GM12878 (cell line): ENCODE results near the gene SLC22A4.

ENCODE experiments used
- BCL11A ChIP-seq: IDR thresholded peaks from 2 replicates; pipeline ENCODE4 v1.6.1; 2011; ENCODE audit warnings: low read depth, low read length
- BHLHE40 ChIP-seq, 2 experiments: fragments of 450-650 bp in 1 of 2; IDR thresholded peaks; 2 replicates each; pipeline ENCODE4 v1.6.1; 2011 to 2017; ENCODE audit warnings: low read depth in 2 of 2, borderline replicate concordance in 1 of 2, improper control_type of control experiment in 1 of 2, low read length in 1 of 2, mild to moderate bottlenecking in 1 of 2
- CHD1 ChIP-seq: IDR thresholded peaks from 2 replicates; pipeline ENCODE4 v1.6.1; 2012; ENCODE audit warnings: low read depth, low read length, improper control_type of control experiment
- CHD4 ChIP-seq: fragments of 200-600 bp; sonication (generic); IDR thresholded peaks from 2 replicates; pipeline ENCODE4 v1.6.1; 2016; ENCODE audit warnings: mild to moderate bottlenecking
- EGR1 ChIP-seq, 2 experiments: IDR thresholded peaks; 1 replicate in 1 of 2; 2 replicates in 1 of 2; pipeline ENCODE4 v1.6.1; 2011 to 2012; ENCODE audit warnings: low read depth in 2 of 2, low read length in 2 of 2, borderline replicate concordance in 1 of 2, mild to moderate bottlenecking in 1 of 2, moderate library complexity in 1 of 2
- EP300 ChIP-seq, 2 experiments: fragments of 150-350 bp in 1 of 2; IDR thresholded peaks; 2 replicates each; pipeline ENCODE4 v1.6.1; 2011 to 2012; ENCODE audit warnings: low read depth in 2 of 2, low read length in 2 of 2, borderline replicate concordance in 1 of 2, improper control_type of control experiment in 1 of 2, inconsistent platforms in 1 of 2; ENCODE audit not compliant: control insufficient read depth in 1 of 2
- EZH2 ChIP-seq: IDR thresholded peaks from 2 replicates; pipeline ENCODE4 v1.6.1; 2012; ENCODE audit warnings: low read depth, mild to moderate bottlenecking, control low read depth, inconsistent platforms, low read length, borderline replicate concordance; ENCODE audit not compliant: control insufficient read depth
- JUNB ChIP-seq: IDR thresholded peaks from 2 replicates; pipeline ENCODE4 v1.6.1; 2016; ENCODE audit warnings: antibody characterized with exemption, mild to moderate bottlenecking
- YBX1 ChIP-seq: fragments of 450-650 bp; IDR thresholded peaks from 2 replicates; pipeline ENCODE4 v1.6.1; 2016; ENCODE audit warnings: antibody characterized with exemption
- TF ChIP-seq, protein P1 (sequence below), 3 experiments: IDR thresholded peaks in 2 of 3; conservative IDR thresholded peaks in 1 of 3; 2 replicates each; pipeline ENCODE4 v1.5.1; 2011; ENCODE audit warnings: low read depth in 3 of 3, low read length in 3 of 3, mild to moderate bottlenecking in 3 of 3, control low read depth in 2 of 3, moderate library complexity in 2 of 3, inconsistent platforms in 1 of 3, mixed read lengths in 1 of 3; ENCODE audit not compliant: control insufficient read depth in 2 of 3, insufficient read depth in 1 of 3; ENCODE audit errors: extremely low read depth in 1 of 3
- TF ChIP-seq, protein P2 (sequence below): IDR thresholded peaks from 2 replicates; pipeline ENCODE4 v1.6.1; 2012; ENCODE audit warnings: low read length, inconsistent platforms
- TF ChIP-seq, protein P3 (sequence below): IDR thresholded peaks from 2 replicates; pipeline ENCODE4 v1.6.1; 2011; ENCODE audit warnings: low read depth, mild to moderate bottlenecking, low read length, moderate library complexity, borderline replicate concordance; ENCODE audit errors: extremely low read depth
- TF ChIP-seq, protein P4 (sequence below): fragments of 450-650 bp; IDR thresholded peaks from 2 replicates; pipeline ENCODE4 v1.6.1; 2018; ENCODE audit warnings: mild to moderate bottlenecking, low read depth, moderate library complexity; ENCODE audit not compliant: partially characterized antibody
- TF ChIP-seq, protein P5 (sequence below): fragments of 450-650 bp; formaldehyde crosslinking; IDR thresholded peaks from 2 replicates; pipeline ENCODE4 v1.4.0; 2020; ENCODE audit warnings: mild to moderate bottlenecking, moderate library complexity

DNA sequence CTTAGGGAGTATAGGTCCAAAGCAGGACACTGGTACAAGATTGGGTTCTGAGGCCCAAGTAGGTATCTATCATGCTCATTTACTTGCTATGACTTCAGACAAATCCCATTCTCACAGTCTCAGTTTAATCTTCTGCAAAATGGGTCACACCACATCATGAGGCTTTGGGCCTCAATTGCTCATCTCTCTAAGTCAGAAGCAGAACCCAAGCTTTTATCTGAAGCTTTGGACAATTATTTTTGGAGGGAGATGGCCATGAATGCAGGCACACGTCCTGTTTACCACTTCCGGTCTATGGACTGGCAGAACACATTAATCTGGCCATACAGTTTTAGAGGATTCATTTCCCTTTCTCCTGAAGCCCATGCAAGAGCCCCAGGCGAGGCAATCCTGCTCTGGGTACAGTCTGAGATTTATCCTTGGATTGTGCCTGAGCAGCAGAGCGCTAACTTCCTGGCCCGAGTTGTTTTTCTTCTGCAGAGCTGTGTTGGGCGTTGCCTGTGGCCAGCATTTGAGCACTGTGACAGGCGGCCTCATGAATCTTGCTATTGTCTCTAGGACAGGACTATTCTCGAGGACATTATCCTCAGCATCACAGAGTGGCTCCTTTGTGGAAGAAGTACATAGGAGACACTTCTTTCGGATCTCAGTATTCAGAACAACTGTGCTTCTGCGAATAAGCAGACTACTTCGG, 16.1 kb downstream of the SLC22A4 start:
- TF ChIP-seq, protein P1, sequence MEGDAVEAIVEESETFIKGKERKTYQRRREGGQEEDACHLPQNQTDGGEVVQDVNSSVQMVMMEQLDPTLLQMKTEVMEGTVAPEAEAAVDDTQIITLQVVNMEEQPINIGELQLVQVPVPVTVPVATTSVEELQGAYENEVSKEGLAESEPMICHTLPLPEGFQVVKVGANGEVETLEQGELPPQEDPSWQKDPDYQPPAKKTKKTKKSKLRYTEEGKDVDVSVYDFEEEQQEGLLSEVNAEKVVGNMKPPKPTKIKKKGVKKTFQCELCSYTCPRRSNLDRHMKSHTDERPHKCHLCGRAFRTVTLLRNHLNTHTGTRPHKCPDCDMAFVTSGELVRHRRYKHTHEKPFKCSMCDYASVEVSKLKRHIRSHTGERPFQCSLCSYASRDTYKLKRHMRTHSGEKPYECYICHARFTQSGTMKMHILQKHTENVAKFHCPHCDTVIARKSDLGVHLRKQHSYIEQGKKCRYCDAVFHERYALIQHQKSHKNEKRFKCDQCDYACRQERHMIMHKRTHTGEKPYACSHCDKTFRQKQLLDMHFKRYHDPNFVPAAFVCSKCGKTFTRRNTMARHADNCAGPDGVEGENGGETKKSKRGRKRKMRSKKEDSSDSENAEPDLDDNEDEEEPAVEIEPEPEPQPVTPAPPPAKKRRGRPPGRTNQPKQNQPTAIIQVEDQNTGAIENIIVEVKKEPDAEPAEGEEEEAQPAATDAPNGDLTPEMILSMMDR (IDR thresholded peaks at IDR 0.05 in 2 of 3, conservative IDR thresholded peaks at IDR 0.05 in 1 of 3; ENCODE audit: control insufficient read depth in 2 of 3, extremely low read depth in 1 of 3, insufficient read depth in 1 of 3, low read depth in 3 of 3, low read length in 3 of 3): no peak
- TF ChIP-seq JUNB: no peak
- TF ChIP-seq, protein P2, sequence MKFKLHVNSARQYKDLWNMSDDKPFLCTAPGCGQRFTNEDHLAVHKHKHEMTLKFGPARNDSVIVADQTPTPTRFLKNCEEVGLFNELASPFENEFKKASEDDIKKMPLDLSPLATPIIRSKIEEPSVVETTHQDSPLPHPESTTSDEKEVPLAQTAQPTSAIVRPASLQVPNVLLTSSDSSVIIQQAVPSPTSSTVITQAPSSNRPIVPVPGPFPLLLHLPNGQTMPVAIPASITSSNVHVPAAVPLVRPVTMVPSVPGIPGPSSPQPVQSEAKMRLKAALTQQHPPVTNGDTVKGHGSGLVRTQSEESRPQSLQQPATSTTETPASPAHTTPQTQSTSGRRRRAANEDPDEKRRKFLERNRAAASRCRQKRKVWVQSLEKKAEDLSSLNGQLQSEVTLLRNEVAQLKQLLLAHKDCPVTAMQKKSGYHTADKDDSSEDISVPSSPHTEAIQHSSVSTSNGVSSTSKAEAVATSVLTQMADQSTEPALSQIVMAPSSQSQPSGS: no peak
- no peak for TF ChIP-seq EGR1 (IDR thresholded peaks at IDR 0.05; ENCODE audit: borderline replicate concordance in 1 of 2, low read depth in 2 of 2, low read length in 2 of 2)
- TF ChIP-seq, protein P3, sequence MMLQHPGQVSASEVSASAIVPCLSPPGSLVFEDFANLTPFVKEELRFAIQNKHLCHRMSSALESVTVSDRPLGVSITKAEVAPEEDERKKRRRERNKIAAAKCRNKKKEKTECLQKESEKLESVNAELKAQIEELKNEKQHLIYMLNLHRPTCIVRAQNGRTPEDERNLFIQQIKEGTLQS: no peak
- TF ChIP-seq YBX1: no peak
- TF ChIP-seq CHD1: no peak
- TF ChIP-seq, protein P4, sequence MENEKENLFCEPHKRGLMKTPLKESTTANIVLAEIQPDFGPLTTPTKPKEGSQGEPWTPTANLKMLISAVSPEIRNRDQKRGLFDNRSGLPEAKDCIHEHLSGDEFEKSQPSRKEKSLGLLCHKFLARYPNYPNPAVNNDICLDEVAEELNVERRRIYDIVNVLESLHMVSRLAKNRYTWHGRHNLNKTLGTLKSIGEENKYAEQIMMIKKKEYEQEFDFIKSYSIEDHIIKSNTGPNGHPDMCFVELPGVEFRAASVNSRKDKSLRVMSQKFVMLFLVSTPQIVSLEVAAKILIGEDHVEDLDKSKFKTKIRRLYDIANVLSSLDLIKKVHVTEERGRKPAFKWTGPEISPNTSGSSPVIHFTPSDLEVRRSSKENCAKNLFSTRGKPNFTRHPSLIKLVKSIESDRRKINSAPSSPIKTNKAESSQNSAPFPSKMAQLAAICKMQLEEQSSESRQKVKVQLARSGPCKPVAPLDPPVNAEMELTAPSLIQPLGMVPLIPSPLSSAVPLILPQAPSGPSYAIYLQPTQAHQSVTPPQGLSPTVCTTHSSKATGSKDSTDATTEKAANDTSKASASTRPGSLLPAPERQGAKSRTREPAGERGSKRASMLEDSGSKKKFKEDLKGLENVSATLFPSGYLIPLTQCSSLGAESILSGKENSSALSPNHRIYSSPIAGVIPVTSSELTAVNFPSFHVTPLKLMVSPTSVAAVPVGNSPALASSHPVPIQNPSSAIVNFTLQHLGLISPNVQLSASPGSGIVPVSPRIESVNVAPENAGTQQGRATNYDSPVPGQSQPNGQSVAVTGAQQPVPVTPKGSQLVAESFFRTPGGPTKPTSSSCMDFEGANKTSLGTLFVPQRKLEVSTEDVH: no peak
- TF ChIP-seq, protein P5, sequence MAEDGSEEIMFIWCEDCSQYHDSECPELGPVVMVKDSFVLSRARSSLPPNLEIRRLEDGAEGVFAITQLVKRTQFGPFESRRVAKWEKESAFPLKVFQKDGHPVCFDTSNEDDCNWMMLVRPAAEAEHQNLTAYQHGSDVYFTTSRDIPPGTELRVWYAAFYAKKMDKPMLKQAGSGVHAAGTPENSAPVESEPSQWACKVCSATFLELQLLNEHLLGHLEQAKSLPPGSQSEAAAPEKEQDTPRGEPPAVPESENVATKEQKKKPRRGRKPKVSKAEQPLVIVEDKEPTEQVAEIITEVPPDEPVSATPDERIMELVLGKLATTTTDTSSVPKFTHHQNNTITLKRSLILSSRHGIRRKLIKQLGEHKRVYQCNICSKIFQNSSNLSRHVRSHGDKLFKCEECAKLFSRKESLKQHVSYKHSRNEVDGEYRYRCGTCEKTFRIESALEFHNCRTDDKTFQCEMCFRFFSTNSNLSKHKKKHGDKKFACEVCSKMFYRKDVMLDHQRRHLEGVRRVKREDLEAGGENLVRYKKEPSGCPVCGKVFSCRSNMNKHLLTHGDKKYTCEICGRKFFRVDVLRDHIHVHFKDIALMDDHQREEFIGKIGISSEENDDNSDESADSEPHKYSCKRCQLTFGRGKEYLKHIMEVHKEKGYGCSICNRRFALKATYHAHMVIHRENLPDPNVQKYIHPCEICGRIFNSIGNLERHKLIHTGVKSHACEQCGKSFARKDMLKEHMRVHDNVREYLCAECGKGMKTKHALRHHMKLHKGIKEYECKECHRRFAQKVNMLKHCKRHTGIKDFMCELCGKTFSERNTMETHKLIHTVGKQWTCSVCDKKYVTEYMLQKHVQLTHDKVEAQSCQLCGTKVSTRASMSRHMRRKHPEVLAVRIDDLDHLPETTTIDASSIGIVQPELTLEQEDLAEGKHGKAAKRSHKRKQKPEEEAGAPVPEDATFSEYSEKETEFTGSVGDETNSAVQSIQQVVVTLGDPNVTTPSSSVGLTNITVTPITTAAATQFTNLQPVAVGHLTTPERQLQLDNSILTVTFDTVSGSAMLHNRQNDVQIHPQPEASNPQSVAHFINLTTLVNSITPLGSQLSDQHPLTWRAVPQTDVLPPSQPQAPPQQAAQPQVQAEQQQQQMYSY: no peak
- TF ChIP-seq BCL11A: no peak
- TF ChIP-seq EP300 (IDR thresholded peaks at IDR 0.05; ENCODE audit: borderline replicate concordance in 1 of 2, control insufficient read depth in 1 of 2, low read depth in 2 of 2, low read length in 2 of 2): no peak
- no peak for TF ChIP-seq CHD4
- no peak for TF ChIP-seq EZH2
- TF ChIP-seq BHLHE40 (IDR thresholded peaks at IDR 0.05; ENCODE audit: borderline replicate concordance in 1 of 2, low read depth in 2 of 2, low read length in 1 of 2): no peak
